Neural progenitor cell (in vitro differentiated cells): ENCODE data around the gene SDHD.

Source experiments
- EZH2phosphoT487 ChIP-seq: fragments of 200-600 bp; sonication (generic); IDR thresholded peaks from 2 replicates; pipeline ENCODE4 v1.6.1; 2017; ENCODE audit warnings: antibody characterized with exemption
- TF ChIP-seq, protein P1 (sequence below): fragments of 200-600 bp; sonication (generic); IDR thresholded peaks from 2 replicates; pipeline ENCODE4 v1.5.1; 2017; ENCODE audit warnings: antibody characterized with exemption, mild to moderate bottlenecking

DNA sequence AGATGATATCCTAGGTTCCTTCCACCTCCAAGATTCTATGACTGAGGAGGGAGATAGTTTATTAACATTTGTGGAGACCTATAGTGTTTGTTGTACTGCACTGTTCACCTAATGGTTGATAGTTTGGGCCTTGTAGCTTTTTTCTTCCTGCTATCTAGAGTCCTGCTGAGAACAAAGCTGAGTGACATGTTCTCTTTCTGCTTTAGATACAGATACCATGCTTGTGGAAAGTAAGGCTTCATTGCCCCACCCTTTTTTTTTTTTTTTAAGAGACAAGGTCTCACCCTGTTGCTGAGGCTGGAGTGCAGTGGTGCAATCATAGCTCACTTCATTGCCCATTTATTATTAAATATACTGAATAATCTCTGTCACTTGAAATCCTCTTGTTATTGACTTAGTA is 49.1 kb upstream of the SDHD start:
- TF ChIP-seq, protein P1, sequence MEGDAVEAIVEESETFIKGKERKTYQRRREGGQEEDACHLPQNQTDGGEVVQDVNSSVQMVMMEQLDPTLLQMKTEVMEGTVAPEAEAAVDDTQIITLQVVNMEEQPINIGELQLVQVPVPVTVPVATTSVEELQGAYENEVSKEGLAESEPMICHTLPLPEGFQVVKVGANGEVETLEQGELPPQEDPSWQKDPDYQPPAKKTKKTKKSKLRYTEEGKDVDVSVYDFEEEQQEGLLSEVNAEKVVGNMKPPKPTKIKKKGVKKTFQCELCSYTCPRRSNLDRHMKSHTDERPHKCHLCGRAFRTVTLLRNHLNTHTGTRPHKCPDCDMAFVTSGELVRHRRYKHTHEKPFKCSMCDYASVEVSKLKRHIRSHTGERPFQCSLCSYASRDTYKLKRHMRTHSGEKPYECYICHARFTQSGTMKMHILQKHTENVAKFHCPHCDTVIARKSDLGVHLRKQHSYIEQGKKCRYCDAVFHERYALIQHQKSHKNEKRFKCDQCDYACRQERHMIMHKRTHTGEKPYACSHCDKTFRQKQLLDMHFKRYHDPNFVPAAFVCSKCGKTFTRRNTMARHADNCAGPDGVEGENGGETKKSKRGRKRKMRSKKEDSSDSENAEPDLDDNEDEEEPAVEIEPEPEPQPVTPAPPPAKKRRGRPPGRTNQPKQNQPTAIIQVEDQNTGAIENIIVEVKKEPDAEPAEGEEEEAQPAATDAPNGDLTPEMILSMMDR: no peak
- no peak for TF ChIP-seq EZH2phosphoT487
